Subcutaneous abdominal adipose tissue (tissue), 5 donors: Measurements from ENCODE around the gene TBL1X.

Experiments used
- H3K27ac ChIP-seq: one replicate; pipeline ENCODE4 v1.7.0; 2013; ENCODE audit warnings: low read depth, mild to moderate bottlenecking, inconsistent platforms, low read length, moderate library complexity
- H3K27me3 ChIP-seq, 5 donors: one replicate each; pipeline ENCODE4 v1.7.0; 2013; ENCODE audit warnings: low read length in 5 of 5, inconsistent platforms in 1 of 5; ENCODE audit not compliant: control insufficient read depth in 5 of 5, insufficient read depth in 4 of 5
- H3K36me3 ChIP-seq, 5 donors: one replicate each; pipeline ENCODE4 v1.7.0; 2013; ENCODE audit warnings: low read length in 5 of 5; ENCODE audit not compliant: control insufficient read depth in 5 of 5, insufficient read depth in 5 of 5
- H3K4me1 ChIP-seq, 5 donors: one replicate each; pipeline ENCODE4 v1.7.0; 2013; ENCODE audit warnings: low read length in 5 of 5, mild to moderate bottlenecking in 3 of 5, moderate library complexity in 1 of 5; ENCODE audit not compliant: control insufficient read depth in 5 of 5, insufficient read depth in 5 of 5
- H3K4me3 ChIP-seq, 5 donors: one replicate each; pipeline ENCODE4 v1.7.0; 2013; ENCODE audit warnings: low read length in 5 of 5, low read depth in 1 of 5
- H3K9ac ChIP-seq, 5 donors: one replicate each; pipeline ENCODE4 v1.7.0; 2013; ENCODE audit warnings: low read length in 5 of 5, mild to moderate bottlenecking in 4 of 5, moderate library complexity in 3 of 5
- H3K9me3 ChIP-seq, 5 donors: one replicate each; pipeline ENCODE4 v1.7.0; 2013; ENCODE audit warnings: low read length in 5 of 5; ENCODE audit not compliant: control insufficient read depth in 5 of 5
- donor health status: healthy.
- donor health status: healthy.
- donor health status: healthy.
- donor health status: healthy.
- donor health status: healthy.

The TBL1X gene

GRCh38 chrX:9562851-9563250 lies 98.0 kb downstream of the TBL1X start:
- peaks cover 0 to 21% (median 16%) of the 10 kb centered on the region in 5 donors for H3K4me1 ChIP-seq
- no peak overlapping the region for H3K4me3 ChIP-seq
- H3K36me3 ChIP-seq: no peaks in the 10 kb centered on the region

GRCh38 chrX:9566150-9566621 lies 101.3 kb downstream of the TBL1X start:
- Histone ChIP-seq H3K27ac (no peak overlapping the region), H3K9ac (no peak overlapping the region), H3K36me3 (no peaks in the 10 kb centered on the region), H3K27me3 (peaks cover 0 to 9% (median 0%) of the 10 kb centered on the region in 5 donors), H3K4me1 (peaks cover 0 to 27% (median 16%) of the 10 kb centered on the region in 5 donors), H3K4me3 (no peak overlapping the region), H3K9me3 (no peaks in the 10 kb centered on the region)

More at GRCh38 chrX:9562851-9563250, 98.0 kb downstream of the TBL1X start:
- no peak overlapping the region for H3K9ac ChIP-seq
- H3K27ac ChIP-seq: no peak overlapping the region
- H3K27me3 ChIP-seq: peaks cover 0 to 4% (median 0%) of the 10 kb centered on the region in 5 donors
- H3K9me3 ChIP-seq: no peaks in the 10 kb centered on the region

- Histone ChIP-seq H3K4me1 (peaks cover 0 to 23% (median 14%) of the 10 kb centered on the region in 5 donors), H3K9ac (no peak overlapping the region), H3K36me3 (no peaks in the 10 kb centered on the region), H3K27ac (no peak overlapping the region), H3K9me3 (no peaks in the 10 kb centered on the region), H3K27me3 (peaks cover 0 to 15% (median 3%) of the 10 kb centered on the region in 5 donors), H3K4me3 (no peak overlapping the region)
Observed at GRCh38 chrX:9569876-9570301, 105.0 kb downstream of the TBL1X start.

- Histone ChIP-seq H3K36me3 (no peaks in the 10 kb centered on the region), H3K9ac (no peak overlapping the region), H3K27ac (no peak overlapping the region), H3K27me3 (peaks cover 0 to 15% (median 3%) of the 10 kb centered on the region in 5 donors), H3K4me1 (peaks cover 0 to 6% (median 0%) of the 10 kb centered on the region in 5 donors), H3K9me3 (no peaks in the 10 kb centered on the region), H3K4me3 (no peak overlapping the region)
Observed at GRCh38 chrX:9573282-9574106, 108.6 kb downstream of the TBL1X start.

- no peak overlapping the region for H3K9ac ChIP-seq
- H3K4me1 ChIP-seq: no peaks in the 10 kb centered on the region
- no peak overlapping the region for H3K27ac ChIP-seq
- H3K9me3 ChIP-seq: no peaks in the 10 kb centered on the region
- H3K36me3 ChIP-seq: no peaks in the 10 kb centered on the region
- no peak overlapping the region for H3K4me3 ChIP-seq
- peaks cover 0 to 7% (median 0%) of the 10 kb centered on the region in 5 donors for H3K27me3 ChIP-seq
Observed at GRCh38 chrX:9576059-9576458, 111.2 kb downstream of the TBL1X start.

- H3K9ac ChIP-seq: no peak overlapping the region
- no peak overlapping the region for H3K27ac ChIP-seq
- H3K4me1 ChIP-seq: peaks cover 0 to 7% (median 5%) of the 10 kb centered on the region in 5 donors
- no peaks in the 10 kb centered on the region for H3K36me3 ChIP-seq
- H3K9me3 ChIP-seq: no peaks in the 10 kb centered on the region
- H3K4me3 ChIP-seq: no peak overlapping the region
- peaks cover 0 to 7% (median 0%) of the 10 kb centered on the region in 5 donors for H3K27me3 ChIP-seq
Observed at GRCh38 chrX:9577555-9577954, 112.7 kb downstream of the TBL1X start.

- Histone ChIP-seq H3K27me3 (peaks cover 0 to 7% (median 3%) of the 10 kb centered on the region in 5 donors), H3K27ac (no peak overlapping the region), H3K4me3 (no peak overlapping the region), H3K9ac (no peak overlapping the region), H3K36me3 (no peaks in the 10 kb centered on the region), H3K9me3 (no peaks in the 10 kb centered on the region), H3K4me1 (peaks cover 0 to 8% (median 5%) of the 10 kb centered on the region in 5 donors)
Observed at GRCh38 chrX:9578083-9578779, 113.4 kb downstream of the TBL1X start.

GRCh38 chrX:9581771-9582385 lies 117.0 kb downstream of the TBL1X start:
- no peak overlapping the region for H3K27ac ChIP-seq
- H3K4me1 ChIP-seq: peaks cover 0 to 8% (median 5%) of the 10 kb centered on the region in 5 donors
- H3K9ac ChIP-seq: no peak overlapping the region
- peaks cover 0 to 6% (median 0%) of the 10 kb centered on the region in 5 donors for H3K27me3 ChIP-seq
- no peaks in the 10 kb centered on the region for H3K9me3 ChIP-seq
- H3K4me3 ChIP-seq: no peak overlapping the region
- no peaks in the 10 kb centered on the region for H3K36me3 ChIP-seq

- H3K9me3 ChIP-seq: no peaks in the 10 kb centered on the region
- H3K4me3 ChIP-seq: no peak overlapping the region
- H3K27ac ChIP-seq: no peak overlapping the region
- peaks cover 0 to 8% (median 5%) of the 10 kb centered on the region in 5 donors for H3K4me1 ChIP-seq
- no peaks in the 10 kb centered on the region for H3K36me3 ChIP-seq
- peaks cover 0 to 6% (median 0%) of the 10 kb centered on the region in 5 donors for H3K27me3 ChIP-seq
- no peak overlapping the region for H3K9ac ChIP-seq
Observed at GRCh38 chrX:9582956-9583355, 118.1 kb downstream of the TBL1X start.
